OCI-LY1 (cell line): ENCODE measurements around the gene ENOX2.

Source experiments
- CTCF ChIP-seq: fragments of 200-600 bp; sonication (generic), shearing (Covaris generic); IDR thresholded peaks from 2 replicates; pipeline ENCODE4 v1.5.1; 2017; ENCODE audit warnings: mild to moderate bottlenecking, antibody characterized with exemption, low read length, moderate library complexity, mixed read lengths
- EZH2 ChIP-seq: fragments of 200-600 bp; sonication (generic), shearing (Covaris generic); IDR thresholded peaks from 2 replicates; pipeline ENCODE4 v1.8.0; 2017; ENCODE audit warnings: borderline replicate concordance, mixed run types, mild to moderate bottlenecking, antibody characterized with exemption, low read length, moderate library complexity, mixed read lengths

DNA sequence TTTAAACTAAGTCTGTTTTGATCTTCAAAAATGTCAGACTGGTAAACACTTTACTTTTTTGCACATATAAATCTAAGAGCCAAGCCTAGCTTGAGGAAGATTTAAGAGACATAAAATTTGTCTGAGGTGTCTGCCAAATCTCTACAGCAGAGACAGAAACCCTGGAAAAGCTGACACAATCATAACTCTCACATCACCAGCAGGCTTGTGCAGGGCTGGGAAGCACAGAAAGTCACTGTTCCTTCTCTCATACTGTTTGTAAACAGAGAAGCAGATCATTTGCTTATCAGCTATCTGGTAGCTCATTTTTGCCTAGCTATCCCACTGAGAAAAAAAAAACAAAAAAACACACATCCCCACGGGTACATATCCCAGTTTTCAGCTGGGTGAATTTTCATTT is 7.0 kb downstream of the ENOX2 start:
- TF ChIP-seq EZH2 = no peak
- TF ChIP-seq CTCF = no peak
